ENCODE data around the gene DNER.
A peak's percentile ranks its signal among the peaks of the same experiment; 100 is the strongest.
"Not testable (repeated sequence)": the region's sequence is repeated elsewhere in the genome, so short reads cannot be mapped to it uniquely, and the experiment has no call there.

DNER gene

GRCh38 chr2:229733611-229734245 is 19.4 kb upstream of the DNER start:
- no peaks in the 10 kb centered on the region for H3K27me3 ChIP-seq (ENCODE audit: control insufficient read depth, insufficient read depth, low read length)
- H3K27ac ChIP-seq (ENCODE audit: low read length), result peak overlapping the region; percentile 52
- WGBS (ENCODE audit: insufficient coverage, insufficient read length), result no CpG with 5 or more reads among the region's 6 CpGs
- DNase-seq (ENCODE audit: low read depth, low spot score), result no peak
- H3K36me3 ChIP-seq (ENCODE audit: control insufficient read depth, insufficient read depth, low read length), result no peaks in the 10 kb centered on the region
- peaks cover 8% of the 10 kb centered on the region; the same call in 1 of the 2 replicates for H3K4me1 ChIP-seq (ENCODE audit: control insufficient read depth, insufficient read depth, low read length)
- no peak overlapping the region for H3K4me3 ChIP-seq (ENCODE audit: low read length)
- no peaks in the 10 kb centered on the region for H3K9me3 ChIP-seq (ENCODE audit: control insufficient read depth, insufficient read depth, low read length)

DNA sequence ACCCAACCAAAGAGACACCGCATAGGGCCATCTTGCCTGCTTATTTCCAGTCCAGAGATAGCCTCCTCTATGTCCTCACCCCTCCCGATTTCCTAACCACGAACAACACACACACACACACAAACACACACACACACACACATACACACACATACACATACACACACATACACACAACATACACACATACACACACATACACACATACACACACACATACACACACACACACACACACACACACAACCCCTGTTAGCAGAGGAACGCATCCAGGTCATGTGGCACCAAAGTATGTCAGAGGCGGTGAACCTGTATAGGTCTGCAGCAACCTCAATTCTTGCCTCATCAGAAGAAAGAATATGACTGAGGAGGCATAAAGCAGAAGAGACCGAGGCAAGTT is 18.5 kb upstream of the DNER start:
- Histone ChIP-seq H3K27ac (ENCODE audit: low read length) (no peak overlapping the region), H3K36me3 (ENCODE audit: control insufficient read depth, insufficient read depth, low read length) (no peaks in the 10 kb centered on the region), H3K27me3 (ENCODE audit: control insufficient read depth, insufficient read depth, low read length) (no peaks in the 10 kb centered on the region), H3K4me1 (ENCODE audit: control insufficient read depth, insufficient read depth, low read length) (peaks cover 8% of the 10 kb centered on the region; the same call in 1 of the 2 replicates), H3K9me3 (ENCODE audit: control insufficient read depth, insufficient read depth, low read length) (no peaks in the 10 kb centered on the region), H3K4me3 (ENCODE audit: low read length) (no peak overlapping the region)
- 100% methylated on average over 2 of the region's 6 CpGs for WGBS (ENCODE audit: insufficient coverage, insufficient read length)
- DNase-seq (ENCODE audit: low read depth, low spot score), result no peak

- H3K27me3 ChIP-seq (ENCODE audit: control insufficient read depth, insufficient read depth, low read length), result no peaks in the 10 kb centered on the region
- no peak for DNase-seq (ENCODE audit: low read depth, low spot score)
- no CpG with 5 or more reads among the region's 4 CpGs for WGBS (ENCODE audit: insufficient coverage, insufficient read length)
- H3K27ac ChIP-seq (ENCODE audit: low read length), result no peak overlapping the region
- peaks cover 8% of the 10 kb centered on the region; the same call in 1 of the 2 replicates for H3K4me1 ChIP-seq (ENCODE audit: control insufficient read depth, insufficient read depth, low read length)
- no peaks in the 10 kb centered on the region for H3K36me3 ChIP-seq (ENCODE audit: control insufficient read depth, insufficient read depth, low read length)
- H3K4me3 ChIP-seq (ENCODE audit: low read length), result no peak overlapping the region
- H3K9me3 ChIP-seq (ENCODE audit: control insufficient read depth, insufficient read depth, low read length), result no peaks in the 10 kb centered on the region
Measured at GRCh38 chr2:229731916-229732315, 17.6 kb upstream of the DNER start.

DNA sequence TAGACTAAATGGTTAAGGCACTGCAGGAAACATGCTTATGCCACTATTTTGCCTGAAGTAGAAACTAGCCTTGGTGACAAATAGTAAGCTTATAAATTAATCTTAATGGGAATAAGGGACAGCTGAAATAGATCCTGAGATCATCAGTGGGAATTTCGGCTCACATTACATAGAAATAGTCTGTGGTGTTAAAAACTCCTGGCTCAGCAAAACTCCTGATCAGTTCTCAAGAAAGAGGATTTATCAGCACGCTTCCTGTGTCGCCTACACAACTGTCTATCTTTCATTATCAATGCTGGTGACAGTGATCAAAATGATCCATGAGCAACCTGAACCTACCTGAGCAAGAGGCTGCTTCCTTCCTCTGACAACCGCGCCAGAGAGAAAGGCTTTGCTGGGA is 17.0 kb upstream of the DNER start:
- Histone ChIP-seq H3K9me3 (ENCODE audit: control insufficient read depth, insufficient read depth, low read length) (no peaks in the 10 kb centered on the region), H3K27ac (ENCODE audit: low read length) (no peak overlapping the region), H3K4me3 (ENCODE audit: low read length) (no peak overlapping the region), H3K27me3 (ENCODE audit: control insufficient read depth, insufficient read depth, low read length) (no peaks in the 10 kb centered on the region), H3K4me1 (ENCODE audit: control insufficient read depth, insufficient read depth, low read length) (peaks cover 8% of the 10 kb centered on the region; the same call in 1 of the 2 replicates), H3K36me3 (ENCODE audit: control insufficient read depth, insufficient read depth, low read length) (no peaks in the 10 kb centered on the region)
- WGBS (ENCODE audit: insufficient coverage, insufficient read length), result no CpG with 5 or more reads among the region's 5 CpGs
- no peak for DNase-seq (ENCODE audit: low read depth, low spot score)

- DNase-seq (ENCODE audit: low read depth, low spot score), result no peak
- no peak overlapping the region for H3K4me3 ChIP-seq (ENCODE audit: low read length)
- H3K4me1 ChIP-seq (ENCODE audit: control insufficient read depth, insufficient read depth, low read length), result peaks cover 5% of the 10 kb centered on the region; the same call in 1 of the 2 replicates
- no peaks in the 10 kb centered on the region for H3K27me3 ChIP-seq (ENCODE audit: control insufficient read depth, insufficient read depth, low read length)
- no peak overlapping the region for H3K27ac ChIP-seq (ENCODE audit: low read length)
- no peaks in the 10 kb centered on the region for H3K36me3 ChIP-seq (ENCODE audit: control insufficient read depth, insufficient read depth, low read length)
- no peaks in the 10 kb centered on the region for H3K9me3 ChIP-seq (ENCODE audit: control insufficient read depth, insufficient read depth, low read length)
Measured at GRCh38 chr2:229728370-229728769, 14.0 kb upstream of the DNER start.

DNA sequence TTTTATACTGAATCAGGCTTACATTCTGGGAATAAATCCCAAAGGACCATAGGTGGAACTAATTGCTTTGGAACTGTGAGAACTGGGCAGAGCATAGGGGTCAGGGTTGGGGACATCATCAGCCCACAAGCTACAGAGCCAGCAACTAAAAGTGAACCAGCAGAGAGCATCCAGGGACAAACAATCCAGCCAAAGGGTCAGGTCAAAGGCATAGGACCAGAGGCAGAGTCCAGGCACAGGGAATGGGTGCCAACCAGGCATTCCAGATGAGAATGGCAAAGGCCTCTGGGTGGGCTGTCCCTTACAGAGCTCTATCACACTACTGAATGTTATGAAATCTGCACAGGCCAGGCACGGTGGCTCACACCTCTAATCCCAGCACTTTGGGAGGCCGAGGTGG is 12.3 kb upstream of the DNER start:
- no peak overlapping the region for H3K27ac ChIP-seq (ENCODE audit: low read length)
- WGBS (ENCODE audit: insufficient coverage, insufficient read length), result no CpG with 5 or more reads among the region's 2 CpGs
- no peak for DNase-seq (ENCODE audit: low read depth, low spot score)
- no peaks in the 10 kb centered on the region for H3K36me3 ChIP-seq (ENCODE audit: control insufficient read depth, insufficient read depth, low read length)
- H3K27me3 ChIP-seq (ENCODE audit: control insufficient read depth, insufficient read depth, low read length), result no peaks in the 10 kb centered on the region
- H3K4me3 ChIP-seq (ENCODE audit: low read length), result no peak overlapping the region
- no peaks in the 10 kb centered on the region for H3K9me3 ChIP-seq (ENCODE audit: control insufficient read depth, insufficient read depth, low read length)
- no peaks in the 10 kb centered on the region for H3K4me1 ChIP-seq (ENCODE audit: control insufficient read depth, insufficient read depth, low read length)

GRCh38 chr2:229725716-229726574 is 11.6 kb upstream of the DNER start:
- H3K27me3 ChIP-seq (ENCODE audit: control insufficient read depth, insufficient read depth, low read length), result no peaks in the 10 kb centered on the region
- DNase-seq (ENCODE audit: low read depth, low spot score), result no peak
- no peak overlapping the region for H3K4me3 ChIP-seq (ENCODE audit: low read length)
- H3K9me3 ChIP-seq (ENCODE audit: control insufficient read depth, insufficient read depth, low read length), result no peaks in the 10 kb centered on the region
- no peaks in the 10 kb centered on the region for H3K4me1 ChIP-seq (ENCODE audit: control insufficient read depth, insufficient read depth, low read length)
- WGBS (ENCODE audit: insufficient coverage, insufficient read length), result no CpG with 5 or more reads among the region's 7 CpGs
- no peaks in the 10 kb centered on the region for H3K36me3 ChIP-seq (ENCODE audit: control insufficient read depth, insufficient read depth, low read length)
- no peak overlapping the region for H3K27ac ChIP-seq (ENCODE audit: low read length)

- H3K27me3 ChIP-seq (ENCODE audit: control insufficient read depth, insufficient read depth, low read length); H3K27ac ChIP-seq (ENCODE audit: low read length); H3K36me3 ChIP-seq (ENCODE audit: control insufficient read depth, insufficient read depth, low read length); H3K4me1 ChIP-seq (ENCODE audit: control insufficient read depth, insufficient read depth, low read length); H3K9me3 ChIP-seq (ENCODE audit: control insufficient read depth, insufficient read depth, low read length); H3K4me3 ChIP-seq (ENCODE audit: low read length); DNase-seq (ENCODE audit: low read depth, low spot score): not testable (repeated sequence)
- no CpG with 5 or more reads among the region's 3 CpGs for WGBS (ENCODE audit: insufficient coverage, insufficient read length)
Measured at GRCh38 chr2:229723192-229723591, 8.8 kb upstream of the DNER start.

DNA sequence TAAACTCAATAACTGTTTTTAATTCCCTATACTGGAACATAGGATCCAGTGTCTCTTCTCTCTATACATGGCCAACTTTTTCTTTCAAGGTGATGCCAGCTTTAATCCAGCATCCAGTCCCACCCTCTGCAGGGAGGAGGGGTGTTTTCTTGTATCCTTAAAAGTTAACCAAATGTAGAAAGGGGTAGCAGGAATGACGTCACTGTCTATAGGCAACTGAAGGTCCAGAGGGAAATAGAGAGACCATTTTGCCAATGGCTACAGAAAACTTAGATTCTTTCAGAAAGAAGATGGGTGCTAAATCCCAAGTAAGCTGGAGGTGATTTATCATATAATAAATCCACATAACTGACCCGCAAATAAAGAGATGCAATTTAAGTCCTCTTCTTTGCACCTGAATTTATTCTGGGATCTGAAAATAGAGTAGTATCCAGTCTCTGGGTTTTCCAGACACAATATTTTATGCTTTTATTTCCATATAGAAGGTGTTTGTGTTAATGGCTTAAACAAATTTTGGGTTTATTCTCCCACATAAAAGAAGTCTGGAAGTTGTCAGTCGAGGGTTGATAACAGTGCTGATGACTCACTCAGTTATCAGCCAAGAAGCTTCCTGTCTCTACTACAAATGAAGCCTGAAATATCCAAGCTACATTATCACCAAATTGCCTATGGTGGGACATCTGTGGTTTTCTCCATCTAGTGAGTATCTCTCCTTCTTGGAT is 5.7 kb upstream of the DNER start:
- no peak overlapping the region for H3K27ac ChIP-seq (ENCODE audit: low read length)
- no peaks in the 10 kb centered on the region for H3K27me3 ChIP-seq (ENCODE audit: control insufficient read depth, insufficient read depth, low read length)
- WGBS (ENCODE audit: insufficient coverage, insufficient read length), result no CpG with 5 or more reads among the region's 3 CpGs
- H3K4me1 ChIP-seq (ENCODE audit: control insufficient read depth, insufficient read depth, low read length), result no peaks in the 10 kb centered on the region
- no peak overlapping the region for H3K4me3 ChIP-seq (ENCODE audit: low read length)
- H3K36me3 ChIP-seq (ENCODE audit: control insufficient read depth, insufficient read depth, low read length), result no peaks in the 10 kb centered on the region
- no peaks in the 10 kb centered on the region for H3K9me3 ChIP-seq (ENCODE audit: control insufficient read depth, insufficient read depth, low read length)
- no peak for DNase-seq (ENCODE audit: low read depth, low spot score)

GRCh38 chr2:229718057-229718456 is 3.7 kb upstream of the DNER start:
- no peak for DNase-seq (ENCODE audit: low read depth, low spot score)
- Histone ChIP-seq H3K4me3 (ENCODE audit: low read length) (no peak overlapping the region), H3K9me3 (ENCODE audit: control insufficient read depth, insufficient read depth, low read length) (no peaks in the 10 kb centered on the region), H3K36me3 (ENCODE audit: control insufficient read depth, insufficient read depth, low read length) (no peaks in the 10 kb centered on the region), H3K4me1 (ENCODE audit: control insufficient read depth, insufficient read depth, low read length) (no peaks in the 10 kb centered on the region), H3K27ac (ENCODE audit: low read length) (no peak overlapping the region), H3K27me3 (ENCODE audit: control insufficient read depth, insufficient read depth, low read length) (peaks cover 4% of the 10 kb centered on the region; the same call in 1 of the 2 replicates)
- WGBS (ENCODE audit: insufficient coverage, insufficient read length), result no CpG with 5 or more reads among the region's 2 CpGs
